22Rv1 (cell line): ENCODE data around the gene NYAP2.

Experiments used
- H3K27ac ChIP-seq: fragments of 450-650 bp; 2 replicates; pipeline ENCODE4 v1.5.1; 2017
- ZFX ChIP-seq: fragments of 450-650 bp; IDR thresholded peaks from 2 replicates; pipeline ENCODE4 v1.6.1; 2017; ENCODE audit warnings: antibody characterized with exemption, borderline replicate concordance
- TF ChIP-seq, protein P1 (sequence below): fragments of 450-650 bp; IDR thresholded peaks from 2 replicates; pipeline ENCODE4 v1.5.1; 2017; ENCODE audit warnings: mild to moderate bottlenecking

The NYAP2 gene

DNA sequence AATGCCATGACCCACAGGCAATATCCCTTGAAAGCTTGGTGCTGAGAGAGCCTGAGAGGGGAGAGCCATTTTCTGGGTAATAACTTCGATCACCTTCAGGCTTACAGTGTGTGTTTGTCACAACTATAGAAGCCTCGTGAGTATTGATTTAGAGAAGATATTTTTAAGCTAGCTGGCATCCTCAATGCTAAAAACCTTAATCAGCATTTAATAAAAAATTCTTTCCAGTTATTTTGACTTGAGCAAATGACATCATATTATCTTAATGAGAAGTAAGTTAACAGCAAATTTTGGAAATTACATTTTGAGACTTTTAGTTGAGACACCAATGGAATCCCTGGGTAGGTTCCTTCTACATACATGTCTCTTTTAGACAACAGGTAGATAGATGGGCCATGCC lies 283.7 kb downstream of the NYAP2 start:
- TF ChIP-seq, protein P1, sequence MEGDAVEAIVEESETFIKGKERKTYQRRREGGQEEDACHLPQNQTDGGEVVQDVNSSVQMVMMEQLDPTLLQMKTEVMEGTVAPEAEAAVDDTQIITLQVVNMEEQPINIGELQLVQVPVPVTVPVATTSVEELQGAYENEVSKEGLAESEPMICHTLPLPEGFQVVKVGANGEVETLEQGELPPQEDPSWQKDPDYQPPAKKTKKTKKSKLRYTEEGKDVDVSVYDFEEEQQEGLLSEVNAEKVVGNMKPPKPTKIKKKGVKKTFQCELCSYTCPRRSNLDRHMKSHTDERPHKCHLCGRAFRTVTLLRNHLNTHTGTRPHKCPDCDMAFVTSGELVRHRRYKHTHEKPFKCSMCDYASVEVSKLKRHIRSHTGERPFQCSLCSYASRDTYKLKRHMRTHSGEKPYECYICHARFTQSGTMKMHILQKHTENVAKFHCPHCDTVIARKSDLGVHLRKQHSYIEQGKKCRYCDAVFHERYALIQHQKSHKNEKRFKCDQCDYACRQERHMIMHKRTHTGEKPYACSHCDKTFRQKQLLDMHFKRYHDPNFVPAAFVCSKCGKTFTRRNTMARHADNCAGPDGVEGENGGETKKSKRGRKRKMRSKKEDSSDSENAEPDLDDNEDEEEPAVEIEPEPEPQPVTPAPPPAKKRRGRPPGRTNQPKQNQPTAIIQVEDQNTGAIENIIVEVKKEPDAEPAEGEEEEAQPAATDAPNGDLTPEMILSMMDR = no peak
- no peak for TF ChIP-seq ZFX
- no peak overlapping the region for H3K27ac ChIP-seq

DNA sequence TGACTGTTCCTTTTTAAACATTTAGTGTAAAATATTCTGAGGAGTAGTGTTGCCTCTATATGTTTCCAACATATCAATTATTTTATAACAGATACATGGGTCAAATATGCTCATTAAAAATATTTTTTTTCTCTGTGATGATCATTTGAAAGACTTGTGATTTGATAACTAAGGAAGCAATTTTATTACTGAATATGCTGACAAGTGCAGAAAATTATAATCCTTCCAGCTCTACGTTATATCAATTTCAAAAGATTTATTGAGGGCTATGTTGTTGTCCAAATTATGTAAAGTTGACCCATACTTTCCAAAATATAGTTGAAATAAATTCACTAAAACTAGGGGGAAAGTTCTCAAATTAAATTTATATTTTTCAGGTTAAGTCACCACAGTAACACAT lies 290.6 kb downstream of the NYAP2 start:
- TF ChIP-seq, protein P1 = no peak
- no peak overlapping the region for H3K27ac ChIP-seq

DNA sequence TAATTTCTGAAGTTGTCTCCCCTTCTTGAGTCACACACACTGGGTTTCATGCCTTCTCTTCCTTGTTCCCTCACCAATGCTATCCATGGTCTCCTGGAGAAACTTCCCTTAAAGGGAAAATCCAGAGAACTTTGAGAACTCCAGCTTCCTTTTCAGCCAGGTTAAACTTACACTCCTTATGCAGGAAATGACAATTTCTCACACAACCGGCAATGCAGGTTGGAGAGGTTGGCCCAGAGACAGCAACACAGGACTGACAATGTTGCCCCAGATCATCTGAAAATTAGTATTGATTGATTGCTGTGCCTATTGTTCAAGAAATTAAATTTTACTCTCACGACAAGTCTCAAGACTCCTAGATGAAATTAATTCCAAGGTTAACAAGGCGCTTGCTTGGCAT lies 292.2 kb downstream of the NYAP2 start:
- TF ChIP-seq, protein P1 = no peak
- TF ChIP-seq ZFX = no peak

DNA sequence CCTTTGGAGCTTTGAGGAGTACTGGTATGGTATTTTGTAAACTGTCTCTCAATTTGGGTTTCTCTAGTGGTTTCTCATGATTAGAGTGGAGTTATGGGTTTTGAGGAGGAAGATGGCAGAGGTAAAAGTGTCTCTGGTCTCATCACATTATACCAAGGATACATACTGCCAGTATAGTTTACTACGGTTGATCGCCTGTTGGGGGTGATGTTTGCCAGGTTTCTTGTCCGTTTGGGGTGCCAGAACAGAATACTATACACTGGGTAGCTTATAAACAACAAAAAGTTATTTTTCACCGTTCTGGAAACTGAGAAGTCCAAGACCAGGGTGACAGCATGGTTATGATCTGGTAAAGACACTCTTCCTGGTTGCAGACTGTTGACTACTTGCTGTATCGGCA lies 293.7 kb downstream of the NYAP2 start:
- no peak overlapping the region for H3K27ac ChIP-seq
- no peak for TF ChIP-seq ZFX
- TF ChIP-seq, protein P1 = no peak

More for the DNA sequence above, 292.2 kb downstream of the NYAP2 start:
- no peak overlapping the region for H3K27ac ChIP-seq

DNA sequence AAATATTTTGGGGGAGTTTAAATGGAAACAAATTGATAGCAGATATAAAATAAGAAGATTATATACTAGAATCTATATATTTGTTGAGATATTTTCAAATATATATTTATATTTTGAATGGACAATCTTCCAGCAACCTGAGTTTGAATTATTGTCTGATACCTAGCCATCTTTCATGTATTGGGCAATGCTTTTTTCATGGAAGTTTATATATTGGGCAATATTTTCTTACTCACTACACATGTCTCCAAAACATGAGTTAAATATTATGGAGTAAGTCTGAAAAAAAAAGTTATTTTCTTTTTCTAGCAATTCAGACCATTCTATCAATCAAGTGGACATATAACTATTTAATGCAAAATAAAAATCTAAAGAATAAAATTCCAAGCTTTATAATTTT lies 295.2 kb downstream of the NYAP2 start:
- TF ChIP-seq, protein P1 = no peak
- no peak for TF ChIP-seq ZFX

DNA sequence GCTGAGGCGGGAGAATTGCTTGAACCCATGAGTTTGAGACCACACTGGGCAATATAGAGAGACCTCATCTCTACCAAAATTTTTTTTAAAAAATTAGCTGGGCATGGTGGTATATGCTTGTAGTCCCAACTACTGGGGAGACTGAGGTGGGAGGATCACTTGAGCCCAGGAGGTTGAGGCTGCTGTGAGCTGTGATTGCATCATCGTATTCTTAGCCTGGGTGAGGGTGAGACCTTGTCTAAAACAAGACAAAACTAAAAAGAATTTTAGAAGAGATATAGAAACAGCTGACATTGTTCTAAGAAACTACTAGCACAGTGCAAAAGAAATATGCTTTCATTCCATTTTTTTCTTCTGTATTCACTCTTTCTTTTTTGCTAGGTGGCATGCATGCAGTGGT lies 298.4 kb downstream of the NYAP2 start:
- TF ChIP-seq, protein P1 = no peak
- TF ChIP-seq ZFX = no peak
- H3K27ac ChIP-seq = no peak overlapping the region

More for the DNA sequence above, 295.2 kb downstream of the NYAP2 start:
- H3K27ac ChIP-seq = no peak overlapping the region
